HepG2 (cell line): ENCODE measurements around the gene MSI2. TPM values are rescaled to one million over a fixed set of nuclear protein-coding genes. Genes with fewer than 3 reads are reported as not detected.

ENCODE experiments used
- CHD2 ChIP-seq: IDR thresholded peaks from 2 replicates; pipeline ENCODE4 v1.6.1; 2011; ENCODE audit warnings: low read depth, low read length, improper control_type of control experiment
- CSRNP1 ChIP-seq: sonication (generic); formaldehyde crosslinking; IDR thresholded peaks from 2 replicates; pipeline ENCODE4 v1.8.1; 2023; ENCODE audit warnings: mild to moderate bottlenecking, missing genetic modification reagents
- EED ChIP-seq: sonication (generic); formaldehyde crosslinking; IDR thresholded peaks from 2 replicates; pipeline ENCODE4 v1.5.0; 2020; ENCODE audit warnings: mild to moderate bottlenecking, missing genetic modification reagents
- GATA4 ChIP-seq: sonication (generic); IDR thresholded peaks from 2 replicates; pipeline ENCODE4 v1.6.1; 2016; ENCODE audit warnings: antibody characterized with exemption, low read depth, borderline replicate concordance
- GLI4 ChIP-seq: sonication (generic); formaldehyde crosslinking; IDR thresholded peaks from 2 replicates; pipeline ENCODE4 v1.5.1; 2020; ENCODE audit warnings: missing genetic modification reagents, mild to moderate bottlenecking, moderate library complexity, borderline replicate concordance
- HMG20A ChIP-seq: IDR thresholded peaks from 2 replicates; pipeline ENCODE4 v1.6.1; 2016; ENCODE audit warnings: borderline replicate concordance
- HNF1B ChIP-seq: sonication (generic); formaldehyde crosslinking; IDR thresholded peaks from 2 replicates; pipeline ENCODE4 v1.5.1; 2020; ENCODE audit warnings: mild to moderate bottlenecking, moderate library complexity, missing genetic modification reagents
- KDM1A ChIP-seq: IDR thresholded peaks from 2 replicates; pipeline ENCODE4 v1.6.1; 2016; ENCODE audit warnings: missing compliant biosample characterization
- MXD4 ChIP-seq: IDR thresholded peaks from 2 replicates; pipeline ENCODE4 v1.6.1; 2016; ENCODE audit warnings: mild to moderate bottlenecking, missing biosample characterization, missing genetic modification reagents
- MYPOP ChIP-seq: sonication (generic); formaldehyde crosslinking; IDR thresholded peaks from 2 replicates; pipeline ENCODE4 v1.8.1; 2023; ENCODE audit warnings: mild to moderate bottlenecking, moderate library complexity, missing genetic modification reagents
- THAP9 ChIP-seq: sonication (generic); formaldehyde crosslinking; IDR thresholded peaks from 2 replicates; pipeline ENCODE4; 2020; ENCODE audit warnings: missing genetic modification reagents, mild to moderate bottlenecking, borderline replicate concordance
- TOPORS ChIP-seq: sonication (generic); formaldehyde crosslinking; IDR thresholded peaks from 2 replicates; pipeline ENCODE4 v1.8.0; 2023; ENCODE audit warnings: mild to moderate bottlenecking, missing genetic modification reagents
- ZBED4 ChIP-seq: sonication (generic); formaldehyde crosslinking; IDR thresholded peaks from 2 replicates; pipeline ENCODE4 v1.4.0; 2020; ENCODE audit warnings: missing genetic modification reagents, borderline replicate concordance
- ZKSCAN8 ChIP-seq: IDR thresholded peaks from 2 replicates; pipeline ENCODE4 v1.6.1; 2016; ENCODE audit warnings: borderline replicate concordance, missing genetic modification reagents, missing compliant biosample characterization
- ZNF530 ChIP-seq: sonication (generic); formaldehyde crosslinking; IDR thresholded peaks from 2 replicates; pipeline ENCODE4 v1.5.0; 2020; ENCODE audit warnings: low read depth, mild to moderate bottlenecking, missing genetic modification reagents
- ZNF766 ChIP-seq: sonication (generic); formaldehyde crosslinking; IDR thresholded peaks from 2 replicates; pipeline ENCODE4 v1.5.0; 2020; ENCODE audit warnings: missing genetic modification reagents, borderline replicate concordance
- ZSCAN22 ChIP-seq: sonication (generic); formaldehyde crosslinking; IDR thresholded peaks from 2 replicates; pipeline ENCODE4 v1.4.0; 2020; ENCODE audit warnings: mild to moderate bottlenecking, missing genetic modification reagents
- polyA plus RNA-seq, 8 experiments: library from polyadenylated mRNA; depleted of rRNA in 3 of 8; stranded (reverse) in 7 of 8; unstranded in 1 of 8; fragments of >200 nt; fragmentation: Illumina TruSeq in 4 of 8; extraction: Trizol in 4 of 8; gene quantifications; 2 replicates each; pipeline versions ENCODE4 v1.2.1 to v1.2.3, GENCODE V29; 2011 to 2016; ENCODE audit warnings: low read depth in 4 of 8, missing spikeins in 1 of 8, mixed read lengths in 1 of 8; ENCODE audit not compliant: insufficient read depth in 1 of 8
- total RNA-seq, 5 experiments: library from RNA; depleted of rRNA; stranded (reverse); fragments of >200 nt; fragmentation: Illumina TruSeq; extraction: Trizol; gene quantifications; 2 replicates each; pipeline ENCODE4 v1.2.3, GENCODE V29; 2016; ENCODE audit warnings: low read depth in 1 of 5

MSI2 gene
- total and polyA plus RNA-seq, 2 of the 13 experiments (the other 11 are each of a cell fraction or from before 2014, with no cell fraction given): 77.5 to 78.4 TPM

GRCh38 chr17:57257895-57258851 lies 1.9 kb downstream of the MSI2 start (continued):
- TF ChIP-seq ZBED4 (CRISPR knock-in tag) (no peak), EED (CRISPR knock-in tag) (no peak), ZSCAN22 (CRISPR knock-in tag) (no peak; the same call in 1 of the 2 replicates), ZNF766 (CRISPR knock-in tag) (no peak), KDM1A (CRISPR knock-in tag) (no peak), GLI4 (CRISPR knock-in tag) (no peak), ZNF530 (CRISPR knock-in tag) (no peak), GATA4 (no peak), TOPORS (CRISPR knock-in tag) (no peak), MXD4 (CRISPR knock-in tag) (no peak), HMG20A (CRISPR knock-in tag) (no peak), HNF1B (CRISPR knock-in tag) (no peak), ZKSCAN8 (CRISPR knock-in tag) (no peak), CHD2 (no peak), THAP9 (CRISPR knock-in tag) (peak; percentile 36; the same call in 1 of the 2 replicates), CSRNP1 (CRISPR knock-in tag) (no peak), MYPOP (0 out of 2 replicates have a peak, but pooled peaks have one; percentile 4)
